Uterus (tissue), 2 donors: Measurements from ENCODE around the gene BRCA2.

Experiments used
- POLR2A ChIP-seq, 2 donors: fragments of 450-650 bp; IDR thresholded peaks; one replicate each; pipeline ENCODE4 v1.6.1; 2016; ENCODE audit warnings: antibody characterized with exemption in 2 of 2, mild to moderate bottlenecking in 1 of 2, moderate library complexity in 1 of 2
- TF ChIP-seq, protein P1 (sequence below), 4 experiments: fragments of 200-600 bp in 2 of 4; fragments of 450-650 bp in 2 of 4; sonication (generic) in 2 of 4; IDR thresholded peaks; one replicate each; pipeline ENCODE4 v1.5.1; 2016 to 2019; ENCODE audit warnings: antibody characterized with exemption in 4 of 4, mild to moderate bottlenecking in 2 of 4, moderate library complexity in 1 of 4

DNA sequence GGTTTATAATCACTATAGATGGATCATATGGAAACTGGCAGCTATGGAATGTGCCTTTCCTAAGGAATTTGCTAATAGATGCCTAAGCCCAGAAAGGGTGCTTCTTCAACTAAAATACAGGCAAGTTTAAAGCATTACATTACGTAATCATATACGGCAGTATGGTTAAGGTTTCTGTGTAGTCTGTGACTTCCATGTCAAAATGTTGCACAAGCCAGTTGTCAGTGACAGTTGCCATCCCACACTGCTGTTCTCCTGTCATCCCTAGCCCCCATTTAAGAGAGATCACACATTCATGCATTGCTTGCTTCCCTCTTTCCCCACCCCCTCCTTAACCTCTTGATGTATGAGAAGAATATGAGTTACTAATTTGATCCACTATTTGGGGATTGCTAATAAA, 47.3 kb downstream of the BRCA2 start:
- no peak for TF ChIP-seq POLR2A (IDR thresholded peaks at IDR 0.05)
- TF ChIP-seq, protein P1, sequence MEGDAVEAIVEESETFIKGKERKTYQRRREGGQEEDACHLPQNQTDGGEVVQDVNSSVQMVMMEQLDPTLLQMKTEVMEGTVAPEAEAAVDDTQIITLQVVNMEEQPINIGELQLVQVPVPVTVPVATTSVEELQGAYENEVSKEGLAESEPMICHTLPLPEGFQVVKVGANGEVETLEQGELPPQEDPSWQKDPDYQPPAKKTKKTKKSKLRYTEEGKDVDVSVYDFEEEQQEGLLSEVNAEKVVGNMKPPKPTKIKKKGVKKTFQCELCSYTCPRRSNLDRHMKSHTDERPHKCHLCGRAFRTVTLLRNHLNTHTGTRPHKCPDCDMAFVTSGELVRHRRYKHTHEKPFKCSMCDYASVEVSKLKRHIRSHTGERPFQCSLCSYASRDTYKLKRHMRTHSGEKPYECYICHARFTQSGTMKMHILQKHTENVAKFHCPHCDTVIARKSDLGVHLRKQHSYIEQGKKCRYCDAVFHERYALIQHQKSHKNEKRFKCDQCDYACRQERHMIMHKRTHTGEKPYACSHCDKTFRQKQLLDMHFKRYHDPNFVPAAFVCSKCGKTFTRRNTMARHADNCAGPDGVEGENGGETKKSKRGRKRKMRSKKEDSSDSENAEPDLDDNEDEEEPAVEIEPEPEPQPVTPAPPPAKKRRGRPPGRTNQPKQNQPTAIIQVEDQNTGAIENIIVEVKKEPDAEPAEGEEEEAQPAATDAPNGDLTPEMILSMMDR (IDR thresholded peaks at IDR 0.05) = no peak
